ENCODE measurements around the gene NUP93. TPM values are rescaled to one million over a fixed set of nuclear protein-coding genes. Genes with fewer than 3 reads are reported as not detected.

The NUP93 gene
- total and polyA plus RNA-seq, 9 of the 15 experiments (the other 6 are each of a cell fraction or from before 2014, with no cell fraction given) = 92.0 to 162 (median 121) TPM

- no peak for FAIRE-seq
- ChIA-PET CTCF (ENCODE audit: low intra/inter-chr PET ratio) (no interaction called here), POLR2A (no interaction called here)
- intact Hi-C loops (cut with micrococcal nuclease) (loop anchor here (5.0 kb wide), 1 partner anchor 61 kb away; no protein-coding TSS in a partner anchor), in situ Hi-C loops (cut with MboI) (no loop called here)
- no peak overlapping the region for H3K4me3 ChIP-seq
- H3K27me3 ChIP-seq (ENCODE audit: control insufficient read depth in 2 of 2, insufficient read depth in 2 of 2, low read length in 2 of 2) = no peaks in the 10 kb centered on the region
- no peaks in the 10 kb centered on the region for H3K9me1 ChIP-seq (ENCODE audit: control insufficient read depth, insufficient read depth, low read length)
- peaks cover 4 to 12% of the 10 kb centered on the region in 2 experiments; a peak in 3 of 5 replicates for H3K4me1 ChIP-seq (replicated peaks in 1 of 2; ENCODE audit: control insufficient read depth in 2 of 2, insufficient read depth in 2 of 2, low read length in 2 of 2)
- no TSS peak for BruUV-seq (replicated peaks)
- no peak for DNase-seq (ENCODE audit: extremely low read depth in 1 of 4, low spot score in 3 of 4)
- ATAC-seq = no peak
- no peaks in the 10 kb centered on the region for H3K9me3 ChIP-seq (replicated peaks; ENCODE audit: control insufficient read depth, insufficient read depth, low read depth, low read length)
- no peak overlapping the region for H2AFZ ChIP-seq (ENCODE audit: low read depth, low read length)
- no peaks in the 10 kb centered on the region; the same call in 2 of the 3 replicates for H3K36me3 ChIP-seq (ENCODE audit: control insufficient read depth, insufficient read depth, low read length)
- TF ChIP-seq PYGO2 (tag; IDR thresholded peaks at IDR 0.05) (no peak), CEBPZ (IDR thresholded peaks at IDR 0.05; ENCODE audit: borderline replicate concordance, low read depth, low read length) (no peak), CREB1 (IDR thresholded peaks at IDR 0.05) (no peak), CREB1 (CRISPR knock-in tag; IDR thresholded peaks at IDR 0.05) (no peak), ATF7 (IDR thresholded peaks at IDR 0.05) (no peak), ZNF449 (CRISPR knock-in tag; IDR thresholded peaks at IDR 0.05) (no peak), ZNF57 (CRISPR knock-in tag; IDR thresholded peaks at IDR 0.05) (no peak), XRCC5 (IDR thresholded peaks at IDR 0.05; ENCODE audit: low read depth, low read length) (no peak), ETV5 (CRISPR knock-in tag; IDR thresholded peaks at IDR 0.05; ENCODE audit: low read depth) (no peak), RBBP5 (IDR thresholded peaks at IDR 0.05; ENCODE audit: borderline replicate concordance, insufficient read depth, low read length, poor library complexity, severe bottlenecking) (no peak), PRPF4 (IDR thresholded peaks at IDR 0.05; ENCODE audit: insufficient read depth, low read depth, low read length, poor library complexity, severe bottlenecking) (no peak), PTRF (tag; IDR thresholded peaks at IDR 0.05) (no peak), HNRNPLL (IDR thresholded peaks at IDR 0.05; ENCODE audit: low read depth, low read length, poor library complexity, severe bottlenecking) (no peak), SOX6 (IDR thresholded peaks at IDR 0.05) (no peak)
- no peak overlapping the region for H3K9ac ChIP-seq (ENCODE audit: insufficient read depth in 1 of 2, low read depth in 2 of 2, low read length in 2 of 2)
- WGBS (ENCODE audit: insufficient coverage, low coverage, missing lambda C conversion rate) = 17% methylated on average over 2 of the region's 2 CpGs
- no peaks in the 10 kb centered on the region for H4K20me1 ChIP-seq (replicated peaks; ENCODE audit: control insufficient read depth, insufficient read depth, low read length)
- H3K27ac ChIP-seq (ENCODE audit: extremely low read depth, low read depth, low read length) = no peak overlapping the region
- H3K79me2 ChIP-seq (ENCODE audit: control insufficient read depth, insufficient read depth, low read length) = peaks cover 14% of the 10 kb centered on the region
- H3K4me2 ChIP-seq (ENCODE audit: insufficient read depth, low read length) = no peak overlapping the region
These were observed 3.6 kb upstream of the NUP93 start for GRCh38 chr16:56726283-56726682.

All from K562 (cell line).